HEK293 (cell line): ENCODE measurements around the gene ANKRD49.

Source experiments
- ZBTB17 ChIP-seq: fragments of 450-650 bp; formaldehyde crosslinking; IDR thresholded peaks from 2 replicates; pipeline ENCODE4 v1.5.1; 2016; ENCODE audit warnings: missing biosample characterization, missing genetic modification characterization
- TF ChIP-seq, protein P1 (sequence below): fragments of 450-650 bp; formaldehyde crosslinking; IDR thresholded peaks from 2 replicates; pipeline ENCODE4 v1.5.1; 2016; ENCODE audit warnings: missing biosample characterization, missing genetic modification characterization
- TF ChIP-seq, protein P2 (sequence below): fragments of 450-650 bp; formaldehyde crosslinking; IDR thresholded peaks from 2 replicates; pipeline ENCODE4 v1.5.1; 2016; ENCODE audit warnings: missing biosample characterization, missing genetic modification characterization, low read depth

DNA sequence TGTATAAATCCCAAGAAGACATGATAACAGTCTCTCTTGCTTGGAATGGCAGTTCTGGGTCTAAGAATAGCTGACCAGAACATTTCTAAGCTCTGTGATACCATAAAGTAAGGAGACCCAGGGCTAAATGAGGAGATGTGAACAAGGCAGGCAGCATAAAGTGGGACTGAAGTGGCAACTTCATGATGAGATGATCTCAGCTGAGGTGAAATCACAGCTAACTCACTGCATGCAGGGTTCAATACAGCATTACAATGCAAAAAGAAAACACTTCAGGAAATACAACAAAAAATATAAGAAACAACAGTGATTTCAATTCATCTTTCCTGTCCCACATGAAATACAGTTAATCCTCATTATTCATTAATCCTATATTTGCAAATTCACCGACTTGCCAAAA is 44.8 kb upstream of the ANKRD49 start:
- TF ChIP-seq, protein P1, sequence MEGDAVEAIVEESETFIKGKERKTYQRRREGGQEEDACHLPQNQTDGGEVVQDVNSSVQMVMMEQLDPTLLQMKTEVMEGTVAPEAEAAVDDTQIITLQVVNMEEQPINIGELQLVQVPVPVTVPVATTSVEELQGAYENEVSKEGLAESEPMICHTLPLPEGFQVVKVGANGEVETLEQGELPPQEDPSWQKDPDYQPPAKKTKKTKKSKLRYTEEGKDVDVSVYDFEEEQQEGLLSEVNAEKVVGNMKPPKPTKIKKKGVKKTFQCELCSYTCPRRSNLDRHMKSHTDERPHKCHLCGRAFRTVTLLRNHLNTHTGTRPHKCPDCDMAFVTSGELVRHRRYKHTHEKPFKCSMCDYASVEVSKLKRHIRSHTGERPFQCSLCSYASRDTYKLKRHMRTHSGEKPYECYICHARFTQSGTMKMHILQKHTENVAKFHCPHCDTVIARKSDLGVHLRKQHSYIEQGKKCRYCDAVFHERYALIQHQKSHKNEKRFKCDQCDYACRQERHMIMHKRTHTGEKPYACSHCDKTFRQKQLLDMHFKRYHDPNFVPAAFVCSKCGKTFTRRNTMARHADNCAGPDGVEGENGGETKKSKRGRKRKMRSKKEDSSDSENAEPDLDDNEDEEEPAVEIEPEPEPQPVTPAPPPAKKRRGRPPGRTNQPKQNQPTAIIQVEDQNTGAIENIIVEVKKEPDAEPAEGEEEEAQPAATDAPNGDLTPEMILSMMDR: no peak
- TF ChIP-seq, protein P2, sequence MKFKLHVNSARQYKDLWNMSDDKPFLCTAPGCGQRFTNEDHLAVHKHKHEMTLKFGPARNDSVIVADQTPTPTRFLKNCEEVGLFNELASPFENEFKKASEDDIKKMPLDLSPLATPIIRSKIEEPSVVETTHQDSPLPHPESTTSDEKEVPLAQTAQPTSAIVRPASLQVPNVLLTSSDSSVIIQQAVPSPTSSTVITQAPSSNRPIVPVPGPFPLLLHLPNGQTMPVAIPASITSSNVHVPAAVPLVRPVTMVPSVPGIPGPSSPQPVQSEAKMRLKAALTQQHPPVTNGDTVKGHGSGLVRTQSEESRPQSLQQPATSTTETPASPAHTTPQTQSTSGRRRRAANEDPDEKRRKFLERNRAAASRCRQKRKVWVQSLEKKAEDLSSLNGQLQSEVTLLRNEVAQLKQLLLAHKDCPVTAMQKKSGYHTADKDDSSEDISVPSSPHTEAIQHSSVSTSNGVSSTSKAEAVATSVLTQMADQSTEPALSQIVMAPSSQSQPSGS (tag by site-specific recombination): no peak
- TF ChIP-seq ZBTB17: no peak
